HFF-Myc (cell line): Measurements from ENCODE around the gene TCERG1L.
"Not testable (repeated sequence)": the region's sequence is repeated elsewhere in the genome, so short reads cannot be mapped to it uniquely, and the experiment has no call there.

Experiments
- DNase-seq: peaks from one replicate; pipeline ENCODE4 v3.0.0-alpha.2; 2011; ENCODE audit warnings: low read depth; ENCODE audit errors: extremely low read depth
- H3K4me3 ChIP-seq: replicated peaks from 2 replicates; pipeline ENCODE4 v1.5.1; 2011; ENCODE audit warnings: low read depth, mild to moderate bottlenecking, control low read depth, low read length
- TF ChIP-seq, protein P1 (sequence below): IDR thresholded peaks from 2 replicates; pipeline ENCODE4 v1.5.1; 2012; ENCODE audit warnings: mild to moderate bottlenecking, low read depth, low read length, control low read depth; ENCODE audit errors: missing control alignments

The TCERG1L gene

DNA sequence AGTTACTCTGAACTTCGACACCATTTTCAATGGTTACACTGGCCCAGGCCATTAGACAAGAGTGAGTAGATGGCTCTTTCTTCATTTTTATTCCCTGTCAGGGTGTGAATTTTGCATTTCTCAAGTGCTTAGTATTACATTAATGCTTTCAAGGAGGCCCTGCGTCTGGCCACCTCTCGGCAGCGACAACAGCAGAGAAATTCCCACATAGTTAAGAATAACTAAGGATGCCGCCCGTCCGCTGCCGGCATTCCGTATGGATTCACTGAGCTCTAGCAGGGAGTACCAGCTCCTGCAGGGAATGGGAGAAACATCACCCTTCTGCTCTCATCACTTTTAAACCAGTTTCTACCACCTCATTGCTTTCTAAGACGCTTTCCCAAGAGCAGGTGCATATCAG is 153.6 kb downstream of the TCERG1L start:
- TF ChIP-seq, protein P1, sequence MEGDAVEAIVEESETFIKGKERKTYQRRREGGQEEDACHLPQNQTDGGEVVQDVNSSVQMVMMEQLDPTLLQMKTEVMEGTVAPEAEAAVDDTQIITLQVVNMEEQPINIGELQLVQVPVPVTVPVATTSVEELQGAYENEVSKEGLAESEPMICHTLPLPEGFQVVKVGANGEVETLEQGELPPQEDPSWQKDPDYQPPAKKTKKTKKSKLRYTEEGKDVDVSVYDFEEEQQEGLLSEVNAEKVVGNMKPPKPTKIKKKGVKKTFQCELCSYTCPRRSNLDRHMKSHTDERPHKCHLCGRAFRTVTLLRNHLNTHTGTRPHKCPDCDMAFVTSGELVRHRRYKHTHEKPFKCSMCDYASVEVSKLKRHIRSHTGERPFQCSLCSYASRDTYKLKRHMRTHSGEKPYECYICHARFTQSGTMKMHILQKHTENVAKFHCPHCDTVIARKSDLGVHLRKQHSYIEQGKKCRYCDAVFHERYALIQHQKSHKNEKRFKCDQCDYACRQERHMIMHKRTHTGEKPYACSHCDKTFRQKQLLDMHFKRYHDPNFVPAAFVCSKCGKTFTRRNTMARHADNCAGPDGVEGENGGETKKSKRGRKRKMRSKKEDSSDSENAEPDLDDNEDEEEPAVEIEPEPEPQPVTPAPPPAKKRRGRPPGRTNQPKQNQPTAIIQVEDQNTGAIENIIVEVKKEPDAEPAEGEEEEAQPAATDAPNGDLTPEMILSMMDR, result no peak
- DNase-seq, result no peak
- H3K4me3 ChIP-seq, result no peak overlapping the region

DNA sequence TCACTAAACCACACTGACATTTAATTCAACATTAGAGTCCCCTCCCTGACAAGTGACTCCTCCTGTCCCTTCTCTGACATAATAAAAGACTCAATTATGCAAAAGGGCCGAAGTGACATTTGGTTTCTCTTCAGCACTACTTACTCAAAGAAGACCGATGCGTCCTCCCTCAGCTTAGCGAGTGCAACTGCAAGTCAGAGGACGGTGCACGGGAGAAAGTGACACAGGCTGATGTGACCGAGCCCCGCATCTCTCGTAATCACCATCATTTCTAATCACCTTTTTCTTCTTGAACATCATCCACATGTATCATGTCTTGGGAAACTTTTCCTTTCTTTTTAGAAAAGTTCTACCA is 155.7 kb downstream of the TCERG1L start:
- no peak overlapping the region for H3K4me3 ChIP-seq
- no peak for DNase-seq
- TF ChIP-seq, protein P1, result no peak

DNA sequence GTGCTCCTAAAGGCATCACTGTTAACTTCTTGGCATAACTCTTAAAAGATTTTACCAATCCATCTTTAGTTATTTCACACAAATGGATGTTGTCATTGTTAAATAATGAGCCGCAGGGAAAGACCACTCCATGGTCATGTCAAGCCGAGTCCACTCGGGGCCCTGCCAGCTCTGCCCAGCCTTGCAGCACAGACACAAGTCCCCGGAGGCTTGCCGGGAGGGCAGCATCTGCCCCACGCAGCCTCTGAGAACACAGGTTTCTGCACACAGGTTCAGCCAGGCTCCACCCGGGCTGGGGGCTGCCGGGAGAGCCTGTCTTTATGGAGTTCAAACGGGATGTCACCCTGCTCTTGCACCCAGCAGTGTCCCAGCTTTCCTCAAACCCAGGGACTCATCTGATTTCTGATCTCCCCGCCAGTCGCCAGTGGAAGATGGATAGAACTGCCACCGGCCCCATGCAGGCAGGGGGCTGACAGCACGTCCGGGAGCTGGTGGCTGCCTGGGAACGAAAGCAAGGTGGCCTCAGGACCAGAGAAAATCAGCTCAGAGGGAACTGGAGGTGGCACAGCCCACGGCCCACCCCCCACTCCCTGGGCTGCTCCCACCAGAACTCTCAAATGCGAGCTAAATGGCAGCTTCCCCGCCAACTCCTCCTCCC is 156.2 kb downstream of the TCERG1L start:
- DNase-seq, result no peak
- TF ChIP-seq, protein P1, result no peak

DNA sequence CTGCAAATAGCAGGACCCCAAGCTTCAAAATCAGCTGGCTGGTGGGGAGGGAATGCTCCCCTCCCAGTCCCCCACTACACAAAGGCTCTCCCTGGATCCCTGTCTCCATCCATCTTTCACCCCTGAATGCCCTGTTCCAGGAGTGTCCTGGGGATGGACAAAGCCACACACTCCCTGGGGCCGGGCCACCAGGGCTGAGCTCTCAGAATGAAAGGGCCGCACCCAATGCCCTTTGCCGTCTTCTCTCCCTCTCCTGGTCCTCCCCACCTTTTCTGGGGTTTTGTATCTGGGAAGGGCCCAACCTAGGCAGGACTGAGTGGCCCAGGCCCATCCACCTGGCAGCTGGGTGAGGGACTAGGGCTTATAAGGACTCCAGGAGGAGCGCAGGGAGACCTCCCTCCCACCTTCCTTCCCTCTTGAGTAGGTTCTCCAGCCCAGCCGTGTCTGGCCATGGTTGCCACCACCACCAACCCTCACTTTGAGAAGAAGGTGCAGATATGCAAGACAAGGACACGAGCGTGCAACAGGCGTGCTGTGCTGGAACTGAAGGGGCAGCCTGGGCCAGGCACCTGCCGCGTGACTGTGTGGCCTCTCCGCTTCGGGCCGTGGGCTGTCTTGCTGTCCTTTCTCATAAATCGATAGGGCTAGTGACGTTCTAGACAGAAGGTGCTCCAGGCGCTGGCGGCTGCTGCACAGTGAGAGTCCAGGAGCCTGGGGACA is 157.1 kb downstream of the TCERG1L start:
- TF ChIP-seq, protein P1, result no peak
- DNase-seq, result no peak

More for the DNA sequence above, 156.2 kb downstream of the TCERG1L start:
- H3K4me3 ChIP-seq, result no peak overlapping the region

DNA sequence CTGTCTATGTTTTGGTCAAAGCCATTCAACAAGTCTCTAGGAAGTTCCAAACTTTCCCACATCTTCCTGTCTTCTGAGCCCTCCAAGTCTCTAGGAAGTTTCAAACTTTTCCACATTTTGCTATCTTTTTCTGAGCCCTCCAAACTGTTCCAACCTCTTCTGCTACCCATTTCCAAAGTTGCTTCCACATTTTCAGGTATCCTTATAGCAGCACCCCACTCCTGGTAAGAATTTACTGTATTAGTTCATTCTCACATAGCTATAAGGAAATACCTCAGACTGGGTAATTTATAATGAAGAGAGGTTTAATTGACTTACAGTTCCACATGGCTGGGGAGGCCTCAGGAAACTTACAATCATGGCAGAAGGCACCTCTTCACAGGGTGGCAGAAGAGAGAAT is 159.1 kb downstream of the TCERG1L start:
- DNase-seq, H3K4me3 ChIP-seq: not testable (repeated sequence)

More for the DNA sequence above, 157.1 kb downstream of the TCERG1L start:
- no peak overlapping the region for H3K4me3 ChIP-seq

DNA sequence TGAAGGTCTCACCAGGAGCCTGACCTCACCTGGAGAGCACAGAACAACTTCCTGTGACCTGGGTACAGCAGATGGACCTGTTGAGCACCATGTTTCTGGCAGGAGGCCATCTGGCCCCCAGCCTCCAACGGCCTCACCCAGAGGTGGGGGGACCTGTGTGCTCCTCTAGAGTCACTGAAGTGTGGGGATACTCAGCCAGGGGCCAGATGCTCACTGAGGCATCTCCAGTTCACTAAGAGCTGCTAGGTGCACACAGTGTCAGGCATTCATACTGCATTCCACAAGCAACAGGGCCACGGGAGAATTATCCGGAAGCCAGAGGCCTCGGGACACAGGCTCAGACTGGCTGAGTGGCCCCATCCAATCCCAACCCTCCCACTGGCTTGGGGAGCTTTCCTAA is 161.4 kb downstream of the TCERG1L start:
- DNase-seq, result no peak
- TF ChIP-seq, protein P1, result no peak

DNA sequence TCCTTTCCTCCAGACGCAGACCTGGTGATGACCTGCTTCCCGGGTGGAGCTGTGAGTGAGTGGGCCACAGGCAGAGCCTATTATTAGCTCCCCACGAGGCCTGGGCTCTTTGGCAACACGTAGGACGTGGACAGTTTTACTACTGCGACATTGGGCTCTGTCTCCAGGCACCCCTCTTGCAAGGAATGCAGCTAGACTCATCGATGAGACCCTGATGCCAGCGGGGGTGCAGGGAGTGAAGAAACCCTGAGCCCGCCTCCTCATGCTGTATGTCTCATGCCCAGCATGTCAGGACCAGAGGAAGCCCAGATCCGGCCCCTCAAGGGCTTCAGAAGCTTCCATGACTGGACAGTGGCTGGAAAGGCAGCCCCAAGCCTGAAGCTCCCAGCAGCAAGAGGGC is 161.9 kb downstream of the TCERG1L start:
- no peak overlapping the region for H3K4me3 ChIP-seq
- DNase-seq, result no peak
- TF ChIP-seq, protein P1, result no peak

More for the DNA sequence above, 161.4 kb downstream of the TCERG1L start:
- H3K4me3 ChIP-seq, result no peak overlapping the region
